BLaER1 (cell line): Measurements from ENCODE around the gene SBNO2.

ENCODE experiments used
- H3K27ac ChIP-seq: shearing (Covaris generic); formaldehyde crosslinking; 2 replicates; pipeline ENCODE4 v1.8.1; 2022
- H3K27me3 ChIP-seq: shearing (Covaris generic); formaldehyde crosslinking; 2 replicates; pipeline ENCODE4 v1.8.1; 2022
- H3K36me3 ChIP-seq: shearing (Covaris generic); formaldehyde crosslinking; 2 replicates; pipeline ENCODE4 v1.8.1; 2022
- H3K4me1 ChIP-seq: shearing (Covaris generic); formaldehyde crosslinking; 2 replicates; pipeline ENCODE4 v1.8.1; 2022
- H3K4me2 ChIP-seq: shearing (Covaris generic); formaldehyde crosslinking; 2 replicates; pipeline ENCODE4 v1.8.1; 2022
- H3K4me3 ChIP-seq: shearing (Covaris generic); formaldehyde crosslinking; 2 replicates; pipeline ENCODE4 v1.8.1; 2022
- H3K9ac ChIP-seq: shearing (Covaris generic); formaldehyde crosslinking; 2 replicates; pipeline ENCODE4 v1.8.1; 2022
- H3K9me3 ChIP-seq: shearing (Covaris generic); formaldehyde crosslinking; 2 replicates; pipeline ENCODE4 v1.8.1; 2022
- H4K20me1 ChIP-seq: shearing (Covaris generic); formaldehyde crosslinking; 2 replicates; pipeline ENCODE4 v1.8.1; 2022
- Cebpa-rat ChIP-seq: shearing (Covaris generic); IDR thresholded peaks from 2 replicates; pipeline ENCODE4 v1.8.1; 2022

SBNO2 gene

GRCh38 chr19:1098177-1099051, 75.7 kb downstream of the SBNO2 start:
- H3K9ac ChIP-seq, result no peak overlapping the region
- peak overlapping the region; percentile 84 for H3K4me2 ChIP-seq
- peaks cover 6% of the 10 kb centered on the region for H3K36me3 ChIP-seq
- H3K9me3 ChIP-seq, result no peaks in the 10 kb centered on the region
- peaks cover 16% of the 10 kb centered on the region for H4K20me1 ChIP-seq
- peaks cover 85% of the 10 kb centered on the region for H3K4me1 ChIP-seq
- no peak for TF ChIP-seq Cebpa-rat
- peak overlapping the region; percentile 90 for H3K27ac ChIP-seq
- H3K27me3 ChIP-seq, result no peaks in the 10 kb centered on the region
- H3K4me3 ChIP-seq, result no peak overlapping the region

- H3K27ac ChIP-seq, result peak overlapping the region; percentile 90
- TF ChIP-seq Cebpa-rat, result peak; percentile 35; the same call in 1 of the 2 replicates
- H3K4me1 ChIP-seq, result peaks cover 84% of the 10 kb centered on the region
These were observed 76.3 kb downstream of the SBNO2 start for GRCh38 chr19:1097810-1098176.

GRCh38 chr19:1094978-1095701, 78.9 kb downstream of the SBNO2 start, which contains the start of gene POLR2E:
Gene POLR2E (minus strand): TSS chr19:1095375. CDS start chr19:1095315, 60 bp downstream.
- Histone ChIP-seq H4K20me1 (peaks cover 42% of the 10 kb centered on the region), H3K27ac (peak within 1 kb of the TSS; percentile 87)

More at GRCh38 chr19:1097810-1098176, 76.3 kb downstream of the SBNO2 start:
- peaks cover 12% of the 10 kb centered on the region for H3K36me3 ChIP-seq
- H3K4me3 ChIP-seq, result no peak overlapping the region
- H3K4me2 ChIP-seq, result no peak overlapping the region; the same call in 1 of the 2 replicates
- H4K20me1 ChIP-seq, result peaks cover 22% of the 10 kb centered on the region
- no peak overlapping the region for H3K9ac ChIP-seq
- H3K9me3 ChIP-seq, result no peaks in the 10 kb centered on the region
- H3K27me3 ChIP-seq, result no peaks in the 10 kb centered on the region

GRCh38 chr19:1094655-1094977, 79.5 kb downstream of the SBNO2 start:
- Histone ChIP-seq H3K4me1 (peaks cover 53% of the 10 kb centered on the region), H3K9me3 (no peaks in the 10 kb centered on the region), H3K27me3 (no peaks in the 10 kb centered on the region), H3K9ac (peak overlapping the region; percentile 97), H4K20me1 (peaks cover 43% of the 10 kb centered on the region), H3K36me3 (peaks cover 38% of the 10 kb centered on the region), H3K4me3 (peak overlapping the region; percentile 94), H3K4me2 (peak overlapping the region; percentile 94), H3K27ac (peak overlapping the region; percentile 87)
- no peak for TF ChIP-seq Cebpa-rat

More at GRCh38 chr19:1094978-1095701, 78.9 kb downstream of the SBNO2 start, which contains the start of gene POLR2E:
- peak within 1 kb of the TSS; percentile 94 for H3K4me2 ChIP-seq
- no peak for TF ChIP-seq Cebpa-rat
- H3K4me3 ChIP-seq, result peak within 1 kb of the TSS; percentile 94
- peaks cover 57% of the 10 kb centered on the region for H3K4me1 ChIP-seq
- H3K9me3 ChIP-seq, result no peaks in the 10 kb centered on the region
- peaks cover 37% of the 10 kb centered on the region for H3K36me3 ChIP-seq
- no peaks in the 10 kb centered on the region for H3K27me3 ChIP-seq
- H3K9ac ChIP-seq, result peak within 1 kb of the TSS; percentile 97

GRCh38 chr19:1093811-1094553, 80.1 kb downstream of the SBNO2 start:
- TF ChIP-seq Cebpa-rat, result no peak
- Histone ChIP-seq H3K27ac (peak overlapping the region; percentile 87), H3K36me3 (peaks cover 45% of the 10 kb centered on the region), H3K4me1 (peaks cover 53% of the 10 kb centered on the region), H3K27me3 (no peaks in the 10 kb centered on the region), H3K4me2 (peak overlapping the region; percentile 94), H4K20me1 (peaks cover 49% of the 10 kb centered on the region), H3K4me3 (peak overlapping the region; percentile 94), H3K9ac (peak overlapping the region; percentile 97), H3K9me3 (no peaks in the 10 kb centered on the region)

- H3K27me3 ChIP-seq, result no peaks in the 10 kb centered on the region
- H4K20me1 ChIP-seq, result peaks cover 56% of the 10 kb centered on the region
- H3K9ac ChIP-seq, result peak overlapping the region; percentile 97
- TF ChIP-seq Cebpa-rat, result no peak
- peaks cover 53% of the 10 kb centered on the region for H3K4me1 ChIP-seq
- H3K4me2 ChIP-seq, result peak overlapping the region; percentile 94
- peaks cover 51% of the 10 kb centered on the region for H3K36me3 ChIP-seq
- H3K9me3 ChIP-seq, result no peaks in the 10 kb centered on the region
- H3K27ac ChIP-seq, result peak overlapping the region; percentile 87; the same call in 1 of the 2 replicates
- H3K4me3 ChIP-seq, result peak overlapping the region; percentile 94
These were observed 80.7 kb downstream of the SBNO2 start for GRCh38 chr19:1093330-1093729.

- Histone ChIP-seq H4K20me1 (peaks cover 73% of the 10 kb centered on the region), H3K9ac (no peak overlapping the region), H3K4me3 (no peak overlapping the region), H3K36me3 (peaks cover 62% of the 10 kb centered on the region), H3K4me1 (peaks cover 59% of the 10 kb centered on the region), H3K27me3 (no peaks in the 10 kb centered on the region), H3K9me3 (no peaks in the 10 kb centered on the region), H3K27ac (no peak overlapping the region), H3K4me2 (no peak overlapping the region)
- TF ChIP-seq Cebpa-rat, result no peak
These were observed 82.4 kb downstream of the SBNO2 start for GRCh38 chr19:1091544-1092175.

- peaks cover 61% of the 10 kb centered on the region for H3K4me1 ChIP-seq
- no peaks in the 10 kb centered on the region for H3K9me3 ChIP-seq
- H3K36me3 ChIP-seq, result peaks cover 70% of the 10 kb centered on the region
- no peak overlapping the region for H3K4me3 ChIP-seq
- H3K27me3 ChIP-seq, result no peaks in the 10 kb centered on the region
- 0 out of 2 replicates have a peak overlapping the region, but pooled peaks have one; percentile 4 for H3K9ac ChIP-seq
- H3K27ac ChIP-seq, result no peak overlapping the region
- H4K20me1 ChIP-seq, result peaks cover 80% of the 10 kb centered on the region
- no peak for TF ChIP-seq Cebpa-rat
- no peak overlapping the region for H3K4me2 ChIP-seq
These were observed 83.1 kb downstream of the SBNO2 start for GRCh38 chr19:1090731-1091543.
